SK-N-MC (cell line): ENCODE measurements around the gene TMA7.

Experiments used
- EZH2 ChIP-seq: fragments of 200-600 bp; sonication (generic); IDR thresholded peaks from one replicate; pipeline ENCODE4 v1.6.1; 2017; ENCODE audit warnings: antibody characterized with exemption
- FOXP2 ChIP-seq: optimal IDR thresholded peaks from 2 replicates; pipeline ENCODE3; 2011; ENCODE audit warnings: mild to moderate bottlenecking, moderate library complexity; ENCODE audit not compliant: insufficient read depth; ENCODE audit errors: extremely low read length, control extremely low read depth
- POLR2AphosphoS5 ChIP-seq: IDR thresholded peaks from 2 replicates; pipeline ENCODE4 v1.6.1; 2012; ENCODE audit warnings: mild to moderate bottlenecking, low read depth, low read length, borderline replicate concordance

DNA sequence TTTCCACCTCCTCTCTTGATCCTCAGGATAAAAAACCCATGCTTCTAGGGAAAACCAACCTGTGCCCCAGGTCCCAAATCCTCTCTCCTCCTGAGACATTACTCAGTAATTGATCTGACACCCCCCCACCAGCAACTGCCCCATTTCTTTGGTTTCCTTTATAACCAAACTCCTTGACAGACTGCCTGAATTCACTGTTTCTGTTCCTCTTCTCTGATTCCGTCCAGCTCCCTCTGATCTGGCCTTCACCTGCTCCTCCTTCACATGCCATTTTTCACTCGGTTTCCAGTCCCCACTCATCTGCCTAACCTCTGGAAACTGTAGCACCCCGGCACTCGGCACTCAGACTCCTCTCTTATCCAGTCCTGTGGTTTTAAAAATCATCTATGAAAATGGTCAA is 2.2 kb upstream of the TMA7 start:
- TF ChIP-seq POLR2AphosphoS5 (no peak), EZH2 (no peak), FOXP2 (no peak)
